ENCODE measurements around the gene NANOS3. TPM values are rescaled to one million over a fixed set of nuclear protein-coding genes. Genes with fewer than 3 reads are reported as not detected.

Gene NANOS3
- total RNA-seq, 1 donor from 2014 or later: 6.7 TPM

DNA sequence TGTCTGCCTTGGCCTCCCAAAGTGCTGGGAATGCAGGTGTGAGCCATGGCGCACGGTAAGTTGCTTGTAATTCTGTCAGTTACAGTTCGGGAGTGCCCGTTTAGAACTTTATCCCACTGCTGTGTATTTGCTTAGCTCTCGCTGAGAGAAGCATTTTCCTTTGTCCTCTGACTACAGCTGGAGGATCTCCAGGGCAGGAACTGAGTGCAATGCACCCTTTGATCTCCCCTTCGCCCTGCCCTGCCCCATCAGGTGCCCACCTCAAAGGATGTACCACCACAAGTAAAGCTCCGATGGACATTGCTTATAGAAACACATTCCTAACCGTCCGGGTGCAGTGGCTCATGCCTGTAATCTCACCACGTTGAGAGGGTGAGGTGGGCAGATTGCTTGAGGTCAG is 22.5 kb downstream of the NANOS3 start:
- no peaks in the 10 kb centered on the region for H3K4me1 Mint-ChIP-seq (ENCODE audit: low read depth)
- no peaks in the 10 kb centered on the region for H3K27me3 Mint-ChIP-seq (ENCODE audit: low read depth)
- no peak overlapping the region for H3K4me3 Mint-ChIP-seq (ENCODE audit: unreplicated experiment)
- no peaks in the 10 kb centered on the region for H3K9me3 Mint-ChIP-seq (ENCODE audit: low read depth)
- TF ChIP-seq, protein P1, sequence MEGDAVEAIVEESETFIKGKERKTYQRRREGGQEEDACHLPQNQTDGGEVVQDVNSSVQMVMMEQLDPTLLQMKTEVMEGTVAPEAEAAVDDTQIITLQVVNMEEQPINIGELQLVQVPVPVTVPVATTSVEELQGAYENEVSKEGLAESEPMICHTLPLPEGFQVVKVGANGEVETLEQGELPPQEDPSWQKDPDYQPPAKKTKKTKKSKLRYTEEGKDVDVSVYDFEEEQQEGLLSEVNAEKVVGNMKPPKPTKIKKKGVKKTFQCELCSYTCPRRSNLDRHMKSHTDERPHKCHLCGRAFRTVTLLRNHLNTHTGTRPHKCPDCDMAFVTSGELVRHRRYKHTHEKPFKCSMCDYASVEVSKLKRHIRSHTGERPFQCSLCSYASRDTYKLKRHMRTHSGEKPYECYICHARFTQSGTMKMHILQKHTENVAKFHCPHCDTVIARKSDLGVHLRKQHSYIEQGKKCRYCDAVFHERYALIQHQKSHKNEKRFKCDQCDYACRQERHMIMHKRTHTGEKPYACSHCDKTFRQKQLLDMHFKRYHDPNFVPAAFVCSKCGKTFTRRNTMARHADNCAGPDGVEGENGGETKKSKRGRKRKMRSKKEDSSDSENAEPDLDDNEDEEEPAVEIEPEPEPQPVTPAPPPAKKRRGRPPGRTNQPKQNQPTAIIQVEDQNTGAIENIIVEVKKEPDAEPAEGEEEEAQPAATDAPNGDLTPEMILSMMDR (IDR thresholded peaks at IDR 0.05): no peak
- H3K27ac Mint-ChIP-seq (ENCODE audit: unreplicated experiment): no peak overlapping the region
- no peaks in the 10 kb centered on the region for H3K36me3 Mint-ChIP-seq (ENCODE audit: low read depth)
- DNase-seq (ENCODE audit: low spot score): no peak

DNA sequence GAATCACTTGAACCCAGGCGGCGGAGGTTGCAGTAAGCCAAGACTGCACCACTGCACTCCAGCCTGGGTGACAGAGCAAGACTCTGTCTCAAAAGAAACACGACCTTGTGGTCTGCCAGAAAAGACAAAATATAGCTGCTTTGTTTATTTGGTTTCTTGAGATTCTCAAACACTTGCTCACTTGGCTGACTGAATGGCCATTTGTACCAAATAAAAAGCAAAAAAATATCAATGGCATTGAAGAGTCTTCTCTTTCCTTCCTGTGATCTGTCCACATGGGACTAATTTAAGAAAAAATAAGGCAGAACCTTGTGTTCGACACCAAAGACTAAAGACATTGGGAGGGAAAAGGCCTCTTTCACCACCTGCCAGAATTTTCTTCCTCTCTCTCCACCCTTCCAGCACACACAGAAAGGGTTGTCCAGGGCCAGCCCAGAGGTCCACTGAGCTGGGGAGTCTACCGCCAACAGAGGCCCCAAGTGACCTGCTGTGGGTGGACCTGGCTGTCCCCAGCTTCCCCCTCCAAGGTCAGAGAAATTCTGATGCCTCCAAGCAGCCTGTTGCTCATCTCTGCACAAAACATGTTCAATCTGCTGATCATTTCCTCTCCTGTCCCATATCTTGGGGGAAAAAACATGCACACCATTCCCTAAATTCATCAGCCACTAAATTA is 23.1 kb downstream of the NANOS3 start:
- Mint-ChIP-seq H3K27me3 (ENCODE audit: low read depth) (no peaks in the 10 kb centered on the region), H3K4me1 (ENCODE audit: low read depth) (no peaks in the 10 kb centered on the region), H3K27ac (ENCODE audit: unreplicated experiment) (no peak overlapping the region), H3K9me3 (ENCODE audit: low read depth) (no peaks in the 10 kb centered on the region), H3K4me3 (ENCODE audit: unreplicated experiment) (no peak overlapping the region), H3K36me3 (ENCODE audit: low read depth) (no peaks in the 10 kb centered on the region)
- TF ChIP-seq, protein P1 (IDR thresholded peaks at IDR 0.05): no peak
- DNase-seq (ENCODE audit: low spot score): no peak

DNA sequence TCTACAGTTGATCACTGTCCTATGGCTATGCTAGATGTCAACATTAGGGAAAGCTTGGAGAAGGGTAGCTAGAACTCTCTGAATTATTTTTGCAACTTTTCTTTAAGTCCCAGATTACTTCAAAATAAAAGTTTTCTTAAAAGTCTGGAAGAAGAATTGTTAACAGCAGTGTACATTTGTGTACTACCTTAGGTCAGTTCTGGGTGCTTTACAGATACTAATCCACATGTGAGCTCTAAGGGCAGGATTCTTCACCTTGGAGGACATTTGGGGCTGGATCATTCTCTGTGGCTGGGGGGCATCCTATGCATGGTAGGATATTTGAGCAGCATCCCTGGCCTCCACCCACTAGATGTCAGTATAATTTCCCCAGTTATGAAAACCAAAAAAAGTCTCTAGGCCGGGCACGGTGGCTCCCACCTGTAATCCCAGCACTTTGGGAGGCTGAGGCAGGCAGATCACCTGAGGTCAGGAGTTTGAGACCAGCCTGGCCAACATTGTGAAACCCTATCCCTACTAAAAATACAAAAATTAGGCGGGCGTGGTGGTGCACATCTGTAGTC is 26.1 kb downstream of the NANOS3 start:
- Mint-ChIP-seq H3K4me3 (ENCODE audit: unreplicated experiment) (no peak overlapping the region), H3K27ac (ENCODE audit: unreplicated experiment) (no peak overlapping the region), H3K36me3 (ENCODE audit: low read depth) (no peaks in the 10 kb centered on the region), H3K27me3 (ENCODE audit: low read depth) (no peaks in the 10 kb centered on the region), H3K9me3 (ENCODE audit: low read depth) (no peaks in the 10 kb centered on the region), H3K4me1 (ENCODE audit: low read depth) (peaks cover 13% of the 10 kb centered on the region)
- no peak for DNase-seq (ENCODE audit: low spot score)
- TF ChIP-seq, protein P1 (IDR thresholded peaks at IDR 0.05): peak; percentile 73

DNA sequence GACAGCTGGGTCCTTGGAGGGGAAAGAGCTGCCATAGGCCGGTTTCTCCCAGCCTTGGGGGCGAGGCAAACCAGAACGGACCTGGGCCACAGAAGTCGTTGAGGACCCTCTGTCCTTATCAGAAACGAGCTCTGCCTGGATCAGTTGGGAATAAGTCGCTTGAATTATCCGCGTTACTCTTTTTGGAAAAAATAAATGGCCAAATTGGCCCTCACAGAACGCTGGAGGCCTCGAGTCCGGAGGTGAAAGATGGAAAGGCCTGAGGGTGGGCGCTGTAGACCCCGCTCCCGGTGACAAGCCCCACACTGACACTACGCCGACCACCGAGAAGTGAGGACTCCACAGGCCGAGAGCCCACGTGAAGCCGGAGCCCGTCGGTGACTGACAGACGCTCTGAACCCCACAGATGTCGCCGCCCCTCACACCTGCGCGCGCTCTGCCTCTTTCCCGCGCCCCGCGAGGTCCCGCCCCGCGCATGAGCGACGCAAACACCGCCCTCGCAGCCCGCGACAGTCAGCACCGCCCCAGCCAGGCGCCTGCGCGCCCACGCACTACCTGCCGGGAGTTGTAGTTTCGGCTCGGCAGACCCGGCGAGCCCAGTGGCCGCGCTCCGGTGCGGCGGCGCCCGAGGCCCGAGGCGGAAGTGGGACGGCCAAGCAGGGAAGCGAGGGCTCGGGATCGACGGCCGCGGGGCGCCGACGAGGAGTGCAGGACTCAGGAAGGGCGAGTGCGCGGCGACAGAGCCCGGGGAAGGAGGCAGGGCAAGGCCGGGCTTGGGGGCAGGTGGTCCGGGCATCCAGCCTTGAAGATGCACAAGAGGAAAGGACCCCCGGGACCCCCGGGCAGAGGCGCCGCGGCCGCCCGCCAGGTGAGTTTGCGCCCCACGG is 28.9 kb downstream of the NANOS3 start, which contains the start of the genes BRME1 and CC2D1A:
Gene BRME1 (minus strand): TSS at position 484 of the 887 bp plus-strand sequence. CDS start 1,225 bp downstream, outside the sequence.
Gene CC2D1A (plus strand): TSS at position 568 of the 887 bp plus-strand sequence. CDS start 241 bp downstream, at position 809.
- no peaks in the 10 kb centered on the region for H3K9me3 Mint-ChIP-seq (ENCODE audit: low read depth)
- H3K27me3 Mint-ChIP-seq (ENCODE audit: low read depth): no peaks in the 10 kb centered on the region
- H3K4me1 Mint-ChIP-seq (ENCODE audit: low read depth): peaks cover 13% of the 10 kb centered on the region
- H3K27ac Mint-ChIP-seq (ENCODE audit: unreplicated experiment): peak within 1 kb of the TSS; percentile 51
- peaks cover 2% of the 10 kb centered on the region for H3K36me3 Mint-ChIP-seq (ENCODE audit: low read depth)
- peak within 1 kb of the TSS; percentile 82 for H3K4me3 Mint-ChIP-seq (ENCODE audit: unreplicated experiment)
- TF ChIP-seq, protein P1 (IDR thresholded peaks at IDR 0.05): peak; percentile 31
- DNase-seq (ENCODE audit: low spot score): peak; percentile 97

DNA sequence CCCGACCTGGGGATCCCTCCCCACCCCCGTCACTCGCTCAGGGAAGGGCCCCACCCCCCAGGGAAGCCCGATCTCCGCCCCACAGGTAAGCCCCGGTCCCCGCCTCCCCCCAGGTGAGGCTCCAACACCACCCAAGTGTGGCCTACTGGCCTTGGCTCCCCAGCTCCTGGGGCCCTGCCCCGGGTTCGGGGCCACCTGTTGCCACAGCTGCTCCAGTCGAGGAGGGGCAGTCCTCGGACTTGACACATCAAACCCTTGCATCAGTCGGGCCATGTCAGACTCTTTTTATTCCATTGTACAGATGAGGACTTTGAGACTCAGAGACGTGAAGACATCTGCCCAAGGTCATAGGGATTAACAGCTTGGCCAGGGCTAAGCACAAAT is 29.6 kb downstream of the NANOS3 start:
- peaks cover 13% of the 10 kb centered on the region for H3K4me1 Mint-ChIP-seq (ENCODE audit: low read depth)
- H3K36me3 Mint-ChIP-seq (ENCODE audit: low read depth): peaks cover 4% of the 10 kb centered on the region
- H3K9me3 Mint-ChIP-seq (ENCODE audit: low read depth): no peaks in the 10 kb centered on the region
- H3K27me3 Mint-ChIP-seq (ENCODE audit: low read depth): no peaks in the 10 kb centered on the region
- peak overlapping the region; percentile 51 for H3K27ac Mint-ChIP-seq (ENCODE audit: unreplicated experiment)
- peak overlapping the region; percentile 82 for H3K4me3 Mint-ChIP-seq (ENCODE audit: unreplicated experiment)
- TF ChIP-seq, protein P1 (IDR thresholded peaks at IDR 0.05): no peak
- no peak for DNase-seq (ENCODE audit: low spot score)
